ENCODE data around the gene CLDN9. TPM values are rescaled to one million over a fixed set of nuclear protein-coding genes. Genes with fewer than 3 reads are reported as not detected.

Gene CLDN9
- total RNA-seq, 1 experiment from 2014 or later: 1.3 TPM

GRCh38 chr16:3038896-3039295 lies 26.2 kb downstream of the CLDN9 start:
- Mint-ChIP-seq H3K4me3 (no peak overlapping the region), H3K9me3 (no peaks in the 10 kb centered on the region)
- no peaks in the 10 kb centered on the region for H3K27me3 ChIP-seq (ENCODE audit: insufficient read depth, low read length)

More at GRCh38 chr16:3038896-3039295, 26.2 kb downstream of the CLDN9 start:
- Histone ChIP-seq H2BK20ac (ENCODE audit: low read depth, low read length, poor library complexity, severe bottlenecking) (no peak overlapping the region), H3K4ac (ENCODE audit: low read depth, low read length) (no peak overlapping the region), H3K79me2 (ENCODE audit: insufficient read depth, low read length) (no peaks in the 10 kb centered on the region), H2BK5ac (ENCODE audit: insufficient read length, low read length) (no peak overlapping the region), H2AFZ (ENCODE audit: low read length) (no peak overlapping the region), H3K56ac (ENCODE audit: insufficient read length, low read depth, low read length) (no peak overlapping the region), H3K4me1 (ENCODE audit: insufficient read depth, low read length) (no peaks in the 10 kb centered on the region; the same call in 1 of the 2 replicates), H3K14ac (ENCODE audit: insufficient read depth, low read length) (no peak overlapping the region), H3K23me2 (ENCODE audit: insufficient read length, low read depth, low read length, poor library complexity, severe bottlenecking) (peaks cover 7% of the 10 kb centered on the region), H3K23ac (ENCODE audit: insufficient read length, low read depth, low read length) (no peak overlapping the region), H3K79me1 (ENCODE audit: insufficient read depth, low read depth, low read length, poor library complexity, severe bottlenecking) (no peaks in the 10 kb centered on the region), H3K18ac (ENCODE audit: insufficient read length, low read depth, low read length) (peak overlapping the region; percentile 5), H4K20me1 (ENCODE audit: control insufficient read depth, insufficient read depth, insufficient read length) (no peaks in the 10 kb centered on the region), H3K27ac (ENCODE audit: insufficient read length, low read depth, low read length) (no peak overlapping the region), H2BK15ac (ENCODE audit: low read depth, low read length) (no peak overlapping the region), H3T11ph (ENCODE audit: low read length) (no peak overlapping the region), H4K5ac (ENCODE audit: insufficient read length, low read depth, low read length) (no peak overlapping the region), H4K91ac (ENCODE audit: insufficient read length, low read depth, low read length) (no peak overlapping the region), H2AK5ac (ENCODE audit: insufficient read length, low read length) (no peak overlapping the region), H3K9ac (ENCODE audit: extremely low read depth, insufficient read length, low read length) (no peak overlapping the region), H2BK12ac (ENCODE audit: insufficient read length, low read depth, low read length) (no peak overlapping the region), H3K9me3 (ENCODE audit: control insufficient read depth, low read depth, low read length) (no peaks in the 10 kb centered on the region), H2BK120ac (ENCODE audit: low read depth, low read length, poor library complexity, severe bottlenecking) (no peak overlapping the region), H4K8ac (replicated peaks; ENCODE audit: insufficient read length, low read depth, low read length) (no peak overlapping the region), H3K4me2 (ENCODE audit: insufficient read depth, insufficient read length, low read length) (no peak overlapping the region)
- WGBS (ENCODE audit: extremely low coverage, insufficient read length, low lambda C conversion rate): no CpG with 5 or more reads among the region's 5 CpGs
- no peak for TF ChIP-seq CTCF (conservative IDR thresholded peaks at IDR 0.05)
- Mint-ChIP-seq H3K27ac (no peak overlapping the region), H3K4me1 (peaks cover 19 to 20% of the 10 kb centered on the region in 2 experiments), H3K27me3 (ENCODE audit: low read depth) (peaks cover 44% of the 10 kb centered on the region), H3K36me3 (ENCODE audit: insufficient read depth in 1 of 3, low read depth in 3 of 3) (peaks cover 3 to 5% (median 3%) of the 10 kb centered on the region in 3 experiments; a peak in 3 of 7 replicates)
- no peak for DNase-seq
